WTC11 (cell line): ENCODE measurements around the gene DAD1.

ENCODE experiments used
- ARID4B ChIP-seq: sonication (generic); formaldehyde crosslinking; IDR thresholded peaks from 2 replicates; pipeline ENCODE4 v1.8.0; 2023; ENCODE audit warnings: missing genetic modification reagents, mild to moderate bottlenecking, borderline replicate concordance
- NFYB ChIP-seq: sonication (generic); formaldehyde crosslinking; conservative IDR thresholded peaks from 2 replicates; pipeline ENCODE4 v1.8.0; 2022; ENCODE audit warnings: low read depth, missing genetic modification reagents
- TF ChIP-seq, protein P1 (sequence below): fragments of 200-600 bp; IDR thresholded peaks from 2 replicates; pipeline ENCODE4 v1.8.0; 2022; ENCODE audit warnings: antibody characterized with exemption
- TF ChIP-seq, protein P2 (sequence below): sonication (generic); formaldehyde crosslinking; IDR thresholded peaks from 2 replicates; pipeline ENCODE4 v1.8.0; 2023; ENCODE audit warnings: missing genetic modification reagents

DNA sequence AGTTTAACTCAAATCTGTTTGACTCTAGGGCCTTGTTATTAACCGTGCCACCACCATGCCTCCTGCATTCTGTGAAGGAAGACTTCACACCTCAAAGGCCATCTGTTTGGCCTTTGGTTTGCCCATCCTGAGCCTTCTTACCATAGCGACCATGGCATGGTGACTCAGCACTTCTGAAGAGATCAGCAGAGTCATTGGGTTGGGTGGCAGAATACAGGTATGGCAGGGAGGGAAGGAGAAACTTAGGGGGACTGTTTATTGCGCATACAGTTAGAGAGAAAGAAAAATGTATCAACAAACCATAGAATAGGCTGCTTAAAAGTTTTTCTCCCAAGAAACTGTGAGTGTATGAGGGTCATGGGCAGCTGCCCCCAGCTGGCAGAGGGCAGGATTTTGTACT, 49.2 kb downstream of the DAD1 start:
- TF ChIP-seq ARID4B (CRISPR knock-in tag) = no peak
- no peak for TF ChIP-seq NFYB (CRISPR knock-in tag)
- TF ChIP-seq, protein P1, sequence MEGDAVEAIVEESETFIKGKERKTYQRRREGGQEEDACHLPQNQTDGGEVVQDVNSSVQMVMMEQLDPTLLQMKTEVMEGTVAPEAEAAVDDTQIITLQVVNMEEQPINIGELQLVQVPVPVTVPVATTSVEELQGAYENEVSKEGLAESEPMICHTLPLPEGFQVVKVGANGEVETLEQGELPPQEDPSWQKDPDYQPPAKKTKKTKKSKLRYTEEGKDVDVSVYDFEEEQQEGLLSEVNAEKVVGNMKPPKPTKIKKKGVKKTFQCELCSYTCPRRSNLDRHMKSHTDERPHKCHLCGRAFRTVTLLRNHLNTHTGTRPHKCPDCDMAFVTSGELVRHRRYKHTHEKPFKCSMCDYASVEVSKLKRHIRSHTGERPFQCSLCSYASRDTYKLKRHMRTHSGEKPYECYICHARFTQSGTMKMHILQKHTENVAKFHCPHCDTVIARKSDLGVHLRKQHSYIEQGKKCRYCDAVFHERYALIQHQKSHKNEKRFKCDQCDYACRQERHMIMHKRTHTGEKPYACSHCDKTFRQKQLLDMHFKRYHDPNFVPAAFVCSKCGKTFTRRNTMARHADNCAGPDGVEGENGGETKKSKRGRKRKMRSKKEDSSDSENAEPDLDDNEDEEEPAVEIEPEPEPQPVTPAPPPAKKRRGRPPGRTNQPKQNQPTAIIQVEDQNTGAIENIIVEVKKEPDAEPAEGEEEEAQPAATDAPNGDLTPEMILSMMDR = no peak
- TF ChIP-seq, protein P2, sequence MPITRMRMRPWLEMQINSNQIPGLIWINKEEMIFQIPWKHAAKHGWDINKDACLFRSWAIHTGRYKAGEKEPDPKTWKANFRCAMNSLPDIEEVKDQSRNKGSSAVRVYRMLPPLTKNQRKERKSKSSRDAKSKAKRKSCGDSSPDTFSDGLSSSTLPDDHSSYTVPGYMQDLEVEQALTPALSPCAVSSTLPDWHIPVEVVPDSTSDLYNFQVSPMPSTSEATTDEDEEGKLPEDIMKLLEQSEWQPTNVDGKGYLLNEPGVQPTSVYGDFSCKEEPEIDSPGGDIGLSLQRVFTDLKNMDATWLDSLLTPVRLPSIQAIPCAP (CRISPR knock-in tag) = no peak
